Liver (tissue), 9 donors: ENCODE measurements around the gene IGF2R. TPM values are rescaled to one million over a fixed set of nuclear protein-coding genes. Genes with fewer than 3 reads are reported as not detected.

Experiments
- DNase-seq: peaks from one replicate; pipeline ENCODE4 v3.0.0-alpha.2; 2017; ENCODE audit warnings: low spot score
- H3K27ac ChIP-seq, 2 donors: one replicate each; pipeline ENCODE4 v1.7.0; 2013; ENCODE audit warnings: inconsistent platforms in 2 of 2, low read length in 2 of 2, control low read depth in 1 of 2, low read depth in 1 of 2, mild to moderate bottlenecking in 1 of 2
- H3K27me3 ChIP-seq, 4 donors: one replicate each; pipeline versions ENCODE4 v1.6.1 to v1.7.0; 2013; ENCODE audit warnings: low read length in 3 of 4, inconsistent platforms in 1 of 4, mild to moderate bottlenecking in 1 of 4, moderate library complexity in 1 of 4; ENCODE audit not compliant: control insufficient read depth in 4 of 4, insufficient read depth in 4 of 4
- H3K36me3 ChIP-seq, 4 donors: one replicate each; pipeline versions ENCODE4 v1.6.1 to v1.7.0; 2013; ENCODE audit warnings: low read length in 3 of 4, mild to moderate bottlenecking in 3 of 4, low read depth in 1 of 4, moderate library complexity in 1 of 4; ENCODE audit not compliant: control insufficient read depth in 4 of 4, insufficient read depth in 3 of 4
- H3K4me1 ChIP-seq, 4 donors: one replicate each; pipeline versions ENCODE4 v1.6.1 to v1.7.0; 2013; ENCODE audit warnings: low read length in 3 of 4, mild to moderate bottlenecking in 3 of 4, moderate library complexity in 1 of 4; ENCODE audit not compliant: control insufficient read depth in 4 of 4, insufficient read depth in 4 of 4
- H3K4me3 ChIP-seq, 3 donors: one replicate each; pipeline versions ENCODE4 v1.6.1 to v1.7.0; 2013; ENCODE audit warnings: low read length in 3 of 3, control low read depth in 1 of 3, low read depth in 1 of 3, mild to moderate bottlenecking in 1 of 3
- H3K9ac ChIP-seq, 2 donors: one replicate each; pipeline ENCODE4 v1.7.0; 2013; ENCODE audit warnings: low read length in 2 of 2, mild to moderate bottlenecking in 2 of 2, moderate library complexity in 2 of 2, control low read depth in 1 of 2, low read depth in 1 of 2
- H3K9me3 ChIP-seq, 4 donors: one replicate each; pipeline versions ENCODE4 v1.6.1 to v1.7.0; 2013; ENCODE audit warnings: low read length in 3 of 4; ENCODE audit not compliant: control insufficient read depth in 4 of 4
- ATF3 ChIP-seq: IDR thresholded peaks from 2 replicates; pipeline ENCODE4 v1.6.1; 2016; ENCODE audit warnings: antibody characterized with exemption
- CTCF ChIP-seq: fragments of 150-350 bp; IDR thresholded peaks from 2 replicates; pipeline ENCODE4 v1.5.1; 2017; ENCODE audit warnings: improper control_type of control experiment, low read depth, low read length; ENCODE audit not compliant: missing input control
- FOXA1 ChIP-seq: IDR thresholded peaks from 2 replicates; pipeline ENCODE4 v1.6.1; 2016; ENCODE audit warnings: antibody characterized with exemption
- FOXA2 ChIP-seq: IDR thresholded peaks from 2 replicates; pipeline ENCODE4 v1.6.1; 2016; ENCODE audit warnings: antibody characterized with exemption
- GABPA ChIP-seq, 2 donors: IDR thresholded peaks in 1 of 2; conservative IDR thresholded peaks in 1 of 2; 2 replicates each; pipeline ENCODE4 v1.6.1; 2016; ENCODE audit warnings: antibody characterized with exemption in 2 of 2, mild to moderate bottlenecking in 1 of 2, moderate library complexity in 1 of 2
- HNF4A ChIP-seq, 2 donors: conservative IDR thresholded peaks; 2 replicates each; pipeline ENCODE4 v1.6.1; 2016; ENCODE audit warnings: antibody characterized with exemption in 2 of 2, mild to moderate bottlenecking in 2 of 2
- HNF4G ChIP-seq: IDR thresholded peaks from 2 replicates; pipeline ENCODE4 v1.6.1; 2016; ENCODE audit warnings: antibody characterized with exemption
- JUND ChIP-seq, 2 donors: IDR thresholded peaks; 2 replicates each; pipeline ENCODE4 v1.6.1; 2016; ENCODE audit warnings: antibody characterized with exemption in 2 of 2
- MAX ChIP-seq: IDR thresholded peaks from 2 replicates; pipeline ENCODE4 v1.6.1; 2016; ENCODE audit warnings: antibody characterized with exemption
- RAD21 ChIP-seq, 2 donors: IDR thresholded peaks; 2 replicates each; pipeline ENCODE4 v1.6.1; 2016; ENCODE audit warnings: antibody characterized with exemption in 2 of 2, mild to moderate bottlenecking in 2 of 2
- RXRA ChIP-seq, 2 donors: IDR thresholded peaks; 2 replicates each; pipeline ENCODE4 v1.6.1; 2017 to 2018; ENCODE audit warnings: antibody characterized with exemption in 2 of 2, mild to moderate bottlenecking in 1 of 2
- TAF1 ChIP-seq: conservative IDR thresholded peaks from 2 replicates; pipeline ENCODE4 v1.6.1; 2016; ENCODE audit warnings: antibody characterized with exemption, mild to moderate bottlenecking
- YY1 ChIP-seq: IDR thresholded peaks from 2 replicates; pipeline ENCODE4 v1.6.1; 2016; ENCODE audit warnings: antibody characterized with exemption, mild to moderate bottlenecking
- WGBS: extraction: QIAGEN DNeasy Blood & Tissue Kit; methylation state at CpG from one replicate; pipeline ENCODE4 v1.1.7; 2013; 5-methylcytosine and 5-hydroxymethylcytosine counted together
- polyA plus RNA-seq, 2 donors: library from polyadenylated mRNA; stranded (reverse) in 1 of 2; unstranded in 1 of 2; fragments of 200-250 nt in 1 of 2; fragments of >200 nt in 1 of 2; fragmentation: Nextera tagmentation in 1 of 2; extraction: Ambion mirVana in 1 of 2; gene quantifications; one replicate each; pipeline versions ENCODE4 v1.2.1 to v1.2.3, GENCODE V29; 2013 to 2015
- total RNA-seq, 2 donors: library from RNA; depleted of rRNA; stranded (reverse); fragments of >200 nt; gene quantifications; one replicate each; pipeline ENCODE4 v1.2.3, GENCODE V29; 2014
- TF ChIP-seq, protein P1 (sequence below): IDR thresholded peaks from 2 replicates; pipeline ENCODE4 v1.6.1; 2016; ENCODE audit warnings: antibody characterized with exemption, mild to moderate bottlenecking
- TF ChIP-seq, protein P2 (sequence below): IDR thresholded peaks from 2 replicates; pipeline ENCODE4 v1.6.1; 2016; ENCODE audit warnings: antibody characterized with exemption
- donor health status: healthy.
- donor health status: healthy.
- donor health status: healthy.
- donor health status: healthy.
- donor health status: healthy.

Gene IGF2R
- total and polyA plus RNA-seq, 4 donors, result 16.6 to 84.9 (median 45.7) TPM

- TF ChIP-seq MAX (no peak), JUND (IDR thresholded peaks at IDR 0.05) (no peak), HNF4A (conservative IDR thresholded peaks at IDR 0.05) (no peak), TAF1 (no peak)
These were observed 26.5 kb downstream of the IGF2R start (continued) for GRCh38 chr6:159995405-159995804.

DNA sequence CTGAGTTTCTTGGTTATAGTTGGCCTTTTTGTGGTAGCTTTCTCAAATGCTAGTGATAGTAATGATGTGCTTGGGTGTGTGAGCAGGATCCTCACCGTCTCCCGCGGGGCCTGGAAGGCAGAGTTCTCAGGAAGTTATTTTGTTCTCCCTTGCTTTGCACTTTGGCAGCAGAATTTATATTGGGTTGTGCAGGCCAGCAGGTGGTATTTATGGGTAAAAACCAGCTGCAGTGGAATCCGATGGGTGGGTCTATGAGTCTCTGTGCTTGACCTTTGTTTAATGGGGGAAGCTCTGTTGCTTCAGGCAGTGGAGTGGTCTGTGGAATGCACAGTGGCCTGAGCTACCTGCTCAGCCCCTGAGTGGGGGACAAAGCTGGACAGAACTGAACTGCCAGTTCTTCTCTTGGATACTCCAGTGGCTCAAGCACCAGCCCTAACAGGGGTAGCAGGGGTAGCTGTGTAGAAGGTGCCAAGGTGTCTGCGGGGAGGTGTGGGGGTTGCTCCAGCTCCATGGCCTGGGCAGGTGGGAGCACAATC, 27.3 kb downstream of the IGF2R start:
- no peaks in the 10 kb centered on the region for H3K9me3 ChIP-seq
- peaks cover 0 to 12% (median 4%) of the 10 kb centered on the region in 4 donors for H3K4me1 ChIP-seq
- no peak overlapping the region for H3K27ac ChIP-seq
- H3K4me3 ChIP-seq, result no peak overlapping the region
- no peaks in the 10 kb centered on the region for H3K27me3 ChIP-seq
- TF ChIP-seq HNF4A (conservative IDR thresholded peaks at IDR 0.05) (no peak), HNF4G (no peak), RAD21 (IDR thresholded peaks at IDR 0.05) (no peak), TAF1 (no peak), FOXA2 (no peak), YY1 (no peak), CTCF (no peak), MAX (no peak), GABPA (IDR thresholded peaks at IDR 0.05 in 1 of 2, conservative IDR thresholded peaks at IDR 0.05 in 1 of 2) (no peak), RXRA (IDR thresholded peaks at IDR 0.05) (no peak), JUND (IDR thresholded peaks at IDR 0.05) (no peak), FOXA1 (no peak), ATF3 (no peak)
- TF ChIP-seq, protein P1, sequence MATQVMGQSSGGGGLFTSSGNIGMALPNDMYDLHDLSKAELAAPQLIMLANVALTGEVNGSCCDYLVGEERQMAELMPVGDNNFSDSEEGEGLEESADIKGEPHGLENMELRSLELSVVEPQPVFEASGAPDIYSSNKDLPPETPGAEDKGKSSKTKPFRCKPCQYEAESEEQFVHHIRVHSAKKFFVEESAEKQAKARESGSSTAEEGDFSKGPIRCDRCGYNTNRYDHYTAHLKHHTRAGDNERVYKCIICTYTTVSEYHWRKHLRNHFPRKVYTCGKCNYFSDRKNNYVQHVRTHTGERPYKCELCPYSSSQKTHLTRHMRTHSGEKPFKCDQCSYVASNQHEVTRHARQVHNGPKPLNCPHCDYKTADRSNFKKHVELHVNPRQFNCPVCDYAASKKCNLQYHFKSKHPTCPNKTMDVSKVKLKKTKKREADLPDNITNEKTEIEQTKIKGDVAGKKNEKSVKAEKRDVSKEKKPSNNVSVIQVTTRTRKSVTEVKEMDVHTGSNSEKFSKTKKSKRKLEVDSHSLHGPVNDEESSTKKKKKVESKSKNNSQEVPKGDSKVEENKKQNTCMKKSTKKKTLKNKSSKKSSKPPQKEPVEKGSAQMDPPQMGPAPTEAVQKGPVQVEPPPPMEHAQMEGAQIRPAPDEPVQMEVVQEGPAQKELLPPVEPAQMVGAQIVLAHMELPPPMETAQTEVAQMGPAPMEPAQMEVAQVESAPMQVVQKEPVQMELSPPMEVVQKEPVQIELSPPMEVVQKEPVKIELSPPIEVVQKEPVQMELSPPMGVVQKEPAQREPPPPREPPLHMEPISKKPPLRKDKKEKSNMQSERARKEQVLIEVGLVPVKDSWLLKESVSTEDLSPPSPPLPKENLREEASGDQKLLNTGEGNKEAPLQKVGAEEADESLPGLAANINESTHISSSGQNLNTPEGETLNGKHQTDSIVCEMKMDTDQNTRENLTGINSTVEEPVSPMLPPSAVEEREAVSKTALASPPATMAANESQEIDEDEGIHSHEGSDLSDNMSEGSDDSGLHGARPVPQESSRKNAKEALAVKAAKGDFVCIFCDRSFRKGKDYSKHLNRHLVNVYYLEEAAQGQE, result no peak
- TF ChIP-seq, protein P2, sequence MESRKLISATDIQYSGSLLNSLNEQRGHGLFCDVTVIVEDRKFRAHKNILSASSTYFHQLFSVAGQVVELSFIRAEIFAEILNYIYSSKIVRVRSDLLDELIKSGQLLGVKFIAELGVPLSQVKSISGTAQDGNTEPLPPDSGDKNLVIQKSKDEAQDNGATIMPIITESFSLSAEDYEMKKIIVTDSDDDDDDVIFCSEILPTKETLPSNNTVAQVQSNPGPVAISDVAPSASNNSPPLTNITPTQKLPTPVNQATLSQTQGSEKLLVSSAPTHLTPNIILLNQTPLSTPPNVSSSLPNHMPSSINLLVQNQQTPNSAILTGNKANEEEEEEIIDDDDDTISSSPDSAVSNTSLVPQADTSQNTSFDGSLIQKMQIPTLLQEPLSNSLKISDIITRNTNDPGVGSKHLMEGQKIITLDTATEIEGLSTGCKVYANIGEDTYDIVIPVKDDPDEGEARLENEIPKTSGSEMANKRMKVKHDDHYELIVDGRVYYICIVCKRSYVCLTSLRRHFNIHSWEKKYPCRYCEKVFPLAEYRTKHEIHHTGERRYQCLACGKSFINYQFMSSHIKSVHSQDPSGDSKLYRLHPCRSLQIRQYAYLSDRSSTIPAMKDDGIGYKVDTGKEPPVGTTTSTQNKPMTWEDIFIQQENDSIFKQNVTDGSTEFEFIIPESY, result no peak
- no peak for DNase-seq
- WGBS, result 94% methylated on average over 5 of the region's 5 CpGs
- no peak overlapping the region for H3K9ac ChIP-seq
- peaks cover 0 to 9% (median 4%) of the 10 kb centered on the region in 4 donors for H3K36me3 ChIP-seq
